Epithelial cell of esophagus (primary cell): Measurements from ENCODE around the gene RRAGD.

Experiments
- DNase-seq: peaks from one replicate; pipeline ENCODE4 v3.0.0; 2010; ENCODE audit warnings: low read depth
- H3K4me3 ChIP-seq: 2 replicates; pipeline ENCODE4 v1.5.1; 2011; ENCODE audit warnings: mild to moderate bottlenecking, low read length, control low read depth
- CTCF ChIP-seq: IDR thresholded peaks from 2 replicates; pipeline ENCODE4 v1.5.1; 2011; ENCODE audit warnings: low read depth, mild to moderate bottlenecking, low read length, control low read depth, inconsistent platforms; ENCODE audit not compliant: insufficient read depth; ENCODE audit errors: missing control alignments

The RRAGD gene

GRCh38 chr6:89348372-89348771, 63.7 kb downstream of the RRAGD start:
- DNase-seq = no peak
- H3K4me3 ChIP-seq = no peak overlapping the region
- TF ChIP-seq CTCF = no peak

GRCh38 chr6:89347825-89348224, 64.2 kb downstream of the RRAGD start:
- H3K4me3 ChIP-seq = no peak overlapping the region
- DNase-seq = peak; percentile 10
- TF ChIP-seq CTCF = no peak

DNA sequence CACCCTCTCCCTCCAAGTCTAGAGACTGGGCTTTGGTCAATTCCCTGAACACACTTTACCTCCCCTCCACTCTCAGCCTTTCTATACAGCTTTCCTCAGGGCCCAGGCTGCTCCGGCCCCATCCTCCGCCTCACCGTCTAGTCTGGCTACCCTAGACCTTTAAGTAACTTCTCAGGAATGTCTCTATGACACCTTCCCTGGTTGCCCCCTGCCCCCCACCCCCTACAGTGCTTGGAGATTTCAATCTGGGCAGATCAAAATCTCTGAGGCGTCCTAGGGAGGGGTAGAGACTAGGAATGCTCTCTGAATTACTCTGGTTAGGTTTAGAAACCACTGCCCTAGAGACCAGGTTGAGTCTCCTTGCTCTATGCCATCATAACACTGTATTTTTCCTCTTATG, 65.6 kb downstream of the RRAGD start:
- H3K4me3 ChIP-seq = no peak overlapping the region
- TF ChIP-seq CTCF = no peak
- no peak for DNase-seq

DNA sequence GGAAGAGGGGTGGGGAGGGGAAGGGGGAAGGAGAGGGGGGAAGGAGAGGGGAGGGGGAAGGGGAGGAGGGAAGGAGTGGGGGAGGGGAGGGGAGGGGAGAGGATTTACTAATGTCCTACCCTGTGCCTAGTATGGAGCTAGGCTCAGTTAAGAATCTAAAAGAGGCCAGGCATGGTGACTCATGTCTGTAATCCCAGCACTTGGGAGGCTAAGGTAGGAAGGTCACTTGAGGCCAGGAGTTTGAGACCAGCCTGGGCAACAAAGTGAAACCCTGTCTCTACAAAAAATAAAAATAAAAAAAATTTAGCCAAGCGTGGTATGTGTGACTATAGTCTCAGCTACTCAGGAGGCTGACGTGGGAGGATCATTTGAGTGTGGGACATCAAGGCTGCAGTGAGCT, 72.5 kb downstream of the RRAGD start:
- no peak overlapping the region for H3K4me3 ChIP-seq
- DNase-seq = no peak
- TF ChIP-seq CTCF = no peak

GRCh38 chr6:89335164-89335563, 76.9 kb downstream of the RRAGD start:
- no peak overlapping the region for H3K4me3 ChIP-seq
- no peak for DNase-seq
- TF ChIP-seq CTCF = no peak

DNA sequence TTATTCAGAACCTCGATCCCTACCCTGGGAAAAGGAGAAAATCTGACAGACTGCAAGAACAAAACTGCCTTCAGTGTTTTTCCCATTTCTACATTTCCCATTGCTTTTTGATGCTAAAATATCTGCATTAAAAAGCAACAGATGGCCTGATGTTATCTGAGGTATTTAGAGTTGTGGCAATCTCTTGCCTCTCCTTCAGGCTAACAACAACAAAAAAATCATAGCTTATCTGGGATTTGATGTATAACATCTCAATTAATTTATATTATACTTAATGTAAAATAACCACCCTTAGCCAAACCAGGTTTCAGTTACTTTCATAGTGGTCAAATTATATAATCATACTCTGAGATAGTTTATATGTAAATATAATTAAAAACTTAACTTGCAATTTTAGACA, 81.2 kb downstream of the RRAGD start:
- TF ChIP-seq CTCF = no peak
- no peak for DNase-seq
- H3K4me3 ChIP-seq = no peak overlapping the region

DNA sequence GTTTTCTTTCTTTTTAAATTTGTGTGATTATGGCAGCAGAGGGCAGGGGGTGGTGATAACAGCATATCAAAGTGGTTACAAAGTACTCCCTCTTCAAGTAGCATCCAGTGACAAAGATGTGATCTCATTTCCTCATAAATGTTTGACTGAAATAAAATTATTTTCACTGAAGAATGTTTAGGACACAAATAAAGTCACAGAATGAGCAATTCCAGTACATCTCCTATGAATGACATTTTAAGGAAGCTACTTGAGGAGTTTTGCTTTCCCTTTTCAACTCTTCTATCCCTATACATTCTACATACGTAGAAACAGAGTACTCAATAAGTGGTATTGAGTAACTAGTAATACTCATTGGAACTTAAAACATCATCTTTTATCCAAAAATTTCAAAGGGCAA, 83.1 kb downstream of the RRAGD start:
- no peak overlapping the region for H3K4me3 ChIP-seq
- no peak for DNase-seq
- TF ChIP-seq CTCF = no peak
